WTC11 (cell line): ENCODE measurements around the gene MMP21.

Experiments used
- AFF4 ChIP-seq: sonication (generic); formaldehyde crosslinking; IDR thresholded peaks from 2 replicates; pipeline ENCODE4 v1.8.1; 2023; ENCODE audit warnings: mild to moderate bottlenecking, missing genetic modification reagents, borderline replicate concordance
- ARID4B ChIP-seq: sonication (generic); formaldehyde crosslinking; IDR thresholded peaks from 2 replicates; pipeline ENCODE4 v1.8.0; 2023; ENCODE audit warnings: missing genetic modification reagents, mild to moderate bottlenecking, borderline replicate concordance
- ATF2 ChIP-seq: sonication (generic); formaldehyde crosslinking; IDR thresholded peaks from 2 replicates; pipeline ENCODE4 v1.8.1; 2022; ENCODE audit warnings: low read depth, missing genetic modification reagents, borderline replicate concordance
- ATF3 ChIP-seq: sonication (generic); formaldehyde crosslinking; conservative IDR thresholded peaks from 2 replicates; pipeline ENCODE4 v1.8.1; 2022; ENCODE audit warnings: mild to moderate bottlenecking, missing genetic modification reagents
- CREM ChIP-seq: sonication (generic); formaldehyde crosslinking; IDR thresholded peaks from 2 replicates; pipeline ENCODE4 v1.8.1; 2022; ENCODE audit warnings: mild to moderate bottlenecking, missing genetic modification reagents, moderate library complexity
- CTCF ChIP-seq: fragments of 200-600 bp; IDR thresholded peaks from 2 replicates; pipeline ENCODE4 v1.8.0; 2022; ENCODE audit warnings: antibody characterized with exemption
- FOXP1 ChIP-seq: sonication (generic); formaldehyde crosslinking; IDR thresholded peaks from 2 replicates; pipeline ENCODE4 v1.8.0; 2022; ENCODE audit warnings: missing genetic modification reagents, mild to moderate bottlenecking, moderate library complexity, borderline replicate concordance
- MAX ChIP-seq: sonication (generic); formaldehyde crosslinking; IDR thresholded peaks from 2 replicates; pipeline ENCODE4 v1.8.0; 2022; ENCODE audit warnings: mild to moderate bottlenecking, missing genetic modification reagents
- PRDM15 ChIP-seq: sonication (generic); formaldehyde crosslinking; IDR thresholded peaks from 2 replicates; pipeline ENCODE4 v1.8.0; 2022; ENCODE audit warnings: missing genetic modification reagents
- SMAD4 ChIP-seq: sonication (generic); formaldehyde crosslinking; IDR thresholded peaks from 2 replicates; pipeline ENCODE4 v1.8.0; 2022; ENCODE audit warnings: mild to moderate bottlenecking, missing genetic modification reagents
- TEAD1 ChIP-seq: sonication (generic); formaldehyde crosslinking; IDR thresholded peaks from 2 replicates; pipeline ENCODE4 v1.8.0; 2022; ENCODE audit warnings: mild to moderate bottlenecking, missing genetic modification reagents
- TP53 ChIP-seq: sonication (generic); formaldehyde crosslinking; IDR thresholded peaks from 2 replicates; pipeline ENCODE4 v1.8.1; 2023; ENCODE audit warnings: mild to moderate bottlenecking, missing genetic modification reagents
- USF2 ChIP-seq: sonication (generic); formaldehyde crosslinking; IDR thresholded peaks from 2 replicates; pipeline ENCODE4 v1.8.1; 2023; ENCODE audit warnings: mild to moderate bottlenecking, missing genetic modification reagents, moderate library complexity
- ZNF281 ChIP-seq: sonication (generic); formaldehyde crosslinking; IDR thresholded peaks from 2 replicates; pipeline ENCODE4 v1.8.0; 2023; ENCODE audit warnings: mild to moderate bottlenecking, missing genetic modification reagents

- TF ChIP-seq CREM: no peak
- TF ChIP-seq CTCF: no peak
- no peak for TF ChIP-seq FOXP1 (CRISPR knock-in tag)
- no peak for TF ChIP-seq ATF3
- no peak for TF ChIP-seq TEAD1 (CRISPR knock-in tag)
- no peak for TF ChIP-seq ZNF281 (CRISPR knock-in tag)
- TF ChIP-seq AFF4 (CRISPR knock-in tag): no peak
- TF ChIP-seq TP53 (CRISPR knock-in tag): no peak
- TF ChIP-seq SMAD4 (CRISPR knock-in tag): no peak
- TF ChIP-seq MAX (CRISPR knock-in tag): no peak
- no peak for TF ChIP-seq PRDM15 (CRISPR knock-in tag)
- TF ChIP-seq USF2: no peak
- no peak for TF ChIP-seq ATF2
- TF ChIP-seq ARID4B (CRISPR knock-in tag): no peak
Measured at GRCh38 chr10:125782054-125782453, 6.4 kb upstream of the MMP21 start.
